OCI-LY3 (cell line): Measurements from ENCODE around the gene TBC1D4.

ENCODE experiments used
- H2AFZ ChIP-seq: fragments of 200-600, 300-600 bp; shearing (Covaris generic); 2 replicates; pipeline ENCODE4 v1.6.0; 2014; ENCODE audit warnings: antibody characterized with exemption, low read depth, low read length
- H3K27ac ChIP-seq: fragments of 200-600, 300-600 bp; sonication (generic); 2 replicates; pipeline ENCODE4 v1.5.1; 2014; ENCODE audit warnings: mild to moderate bottlenecking, low read length, moderate library complexity, mixed read lengths
- H3K27me3 ChIP-seq: fragments of 200-600, 300-600 bp; sonication (generic); 2 replicates; pipeline ENCODE4 v1.6.1; 2014; ENCODE audit warnings: low read depth, low read length, mixed read lengths
- H3K36me3 ChIP-seq: fragments of 200-600, 300-600 bp; sonication (generic); replicated peaks from 2 replicates; pipeline ENCODE3; 2014; ENCODE audit warnings: low read depth, low read length, mixed read lengths
- H3K4me1 ChIP-seq: fragments of 300-600, 200-600 bp; sonication (generic); 2 replicates; pipeline ENCODE4 v1.6.1; 2014; ENCODE audit warnings: low read length, mixed read lengths
- H3K4me2 ChIP-seq: fragments of 200-600, 300-600 bp; sonication (generic); 2 replicates; pipeline ENCODE4 v1.6.1; 2014; ENCODE audit warnings: low read length, mixed read lengths
- H3K4me3 ChIP-seq: fragments of 300-600, 200-600 bp; sonication (generic); 2 replicates; pipeline ENCODE4 v1.5.1; 2014; ENCODE audit warnings: antibody characterized with exemption, mild to moderate bottlenecking, low read length, moderate library complexity
- H3K79me2 ChIP-seq: fragments of 300-600, 200-600 bp; shearing (Covaris generic); 2 replicates; pipeline ENCODE4 v1.6.1; 2014; ENCODE audit warnings: mild to moderate bottlenecking, low read length, mixed read lengths
- H3K9ac ChIP-seq: fragments of 300-600, 200-600 bp; shearing (Covaris generic); 2 replicates; pipeline ENCODE4 v1.6.0; 2014; ENCODE audit warnings: mild to moderate bottlenecking, low read length, moderate library complexity
- H3K9me3 ChIP-seq: fragments of 200-600, 300-600 bp; shearing (Covaris generic); 2 replicates; pipeline ENCODE4 v1.6.1; 2014; ENCODE audit warnings: low read length, mixed read lengths; ENCODE audit not compliant: insufficient read depth
- H4K20me1 ChIP-seq: fragments of 200-600, 300-600 bp; sonication (generic); 2 replicates; pipeline ENCODE4 v1.6.1; 2016; ENCODE audit warnings: low read length, mixed read lengths; ENCODE audit not compliant: insufficient read depth
- EZH2phosphoT487 ChIP-seq: fragments of 200-600 bp; shearing (Covaris generic); IDR thresholded peaks from 2 replicates; pipeline ENCODE4 v1.6.1; 2018; ENCODE audit warnings: antibody characterized with exemption, mixed run types, low read depth
- TF ChIP-seq, protein P1 (sequence below): fragments of 200-600, 300-600 bp; sonication (generic); IDR thresholded peaks from 2 replicates; pipeline ENCODE4 v1.5.1; 2014; ENCODE audit warnings: antibody characterized with exemption, low read length, low read depth

Gene TBC1D4

GRCh38 chr13:75492389-75492788 is 10.4 kb upstream of the TBC1D4 start:
- Histone ChIP-seq H4K20me1 (no peaks in the 10 kb centered on the region), H3K9ac (no peak overlapping the region), H2AFZ (no peak overlapping the region), H3K79me2 (no peaks in the 10 kb centered on the region), H3K27ac (no peak overlapping the region), H3K4me1 (peaks cover 9% of the 10 kb centered on the region), H3K27me3 (peaks cover 34% of the 10 kb centered on the region), H3K36me3 (no peaks in the 10 kb centered on the region), H3K4me3 (no peak overlapping the region), H3K4me2 (no peak overlapping the region), H3K9me3 (no peaks in the 10 kb centered on the region)
- TF ChIP-seq, protein P1, sequence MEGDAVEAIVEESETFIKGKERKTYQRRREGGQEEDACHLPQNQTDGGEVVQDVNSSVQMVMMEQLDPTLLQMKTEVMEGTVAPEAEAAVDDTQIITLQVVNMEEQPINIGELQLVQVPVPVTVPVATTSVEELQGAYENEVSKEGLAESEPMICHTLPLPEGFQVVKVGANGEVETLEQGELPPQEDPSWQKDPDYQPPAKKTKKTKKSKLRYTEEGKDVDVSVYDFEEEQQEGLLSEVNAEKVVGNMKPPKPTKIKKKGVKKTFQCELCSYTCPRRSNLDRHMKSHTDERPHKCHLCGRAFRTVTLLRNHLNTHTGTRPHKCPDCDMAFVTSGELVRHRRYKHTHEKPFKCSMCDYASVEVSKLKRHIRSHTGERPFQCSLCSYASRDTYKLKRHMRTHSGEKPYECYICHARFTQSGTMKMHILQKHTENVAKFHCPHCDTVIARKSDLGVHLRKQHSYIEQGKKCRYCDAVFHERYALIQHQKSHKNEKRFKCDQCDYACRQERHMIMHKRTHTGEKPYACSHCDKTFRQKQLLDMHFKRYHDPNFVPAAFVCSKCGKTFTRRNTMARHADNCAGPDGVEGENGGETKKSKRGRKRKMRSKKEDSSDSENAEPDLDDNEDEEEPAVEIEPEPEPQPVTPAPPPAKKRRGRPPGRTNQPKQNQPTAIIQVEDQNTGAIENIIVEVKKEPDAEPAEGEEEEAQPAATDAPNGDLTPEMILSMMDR, result no peak
- no peak for TF ChIP-seq EZH2phosphoT487

- H3K9ac ChIP-seq, result no peak overlapping the region
- no peak overlapping the region for H3K4me3 ChIP-seq
- no peaks in the 10 kb centered on the region for H4K20me1 ChIP-seq
- H3K4me2 ChIP-seq, result no peak overlapping the region
- H3K79me2 ChIP-seq, result no peaks in the 10 kb centered on the region
- H3K27ac ChIP-seq, result no peak overlapping the region
- H3K4me1 ChIP-seq, result peaks cover 9% of the 10 kb centered on the region
- H3K9me3 ChIP-seq, result no peaks in the 10 kb centered on the region
- H3K27me3 ChIP-seq, result peaks cover 44% of the 10 kb centered on the region
- no peak for TF ChIP-seq EZH2phosphoT487
- TF ChIP-seq, protein P1, result no peak
- H3K36me3 ChIP-seq, result no peaks in the 10 kb centered on the region
- no peak overlapping the region for H2AFZ ChIP-seq
These were observed 9.4 kb upstream of the TBC1D4 start for GRCh38 chr13:75491376-75491775.

GRCh38 chr13:75489502-75490263 is 7.7 kb upstream of the TBC1D4 start:
- Histone ChIP-seq H3K9me3 (no peaks in the 10 kb centered on the region), H3K27me3 (peaks cover 59% of the 10 kb centered on the region), H2AFZ (no peak overlapping the region), H3K9ac (no peak overlapping the region), H3K27ac (no peak overlapping the region), H3K79me2 (no peaks in the 10 kb centered on the region), H4K20me1 (no peaks in the 10 kb centered on the region), H3K4me2 (peak overlapping the region; percentile 6; the same call in 1 of the 2 replicates), H3K4me1 (peaks cover 9% of the 10 kb centered on the region), H3K4me3 (no peak overlapping the region), H3K36me3 (no peaks in the 10 kb centered on the region)
- no peak for TF ChIP-seq EZH2phosphoT487
- TF ChIP-seq, protein P1, result no peak

DNA sequence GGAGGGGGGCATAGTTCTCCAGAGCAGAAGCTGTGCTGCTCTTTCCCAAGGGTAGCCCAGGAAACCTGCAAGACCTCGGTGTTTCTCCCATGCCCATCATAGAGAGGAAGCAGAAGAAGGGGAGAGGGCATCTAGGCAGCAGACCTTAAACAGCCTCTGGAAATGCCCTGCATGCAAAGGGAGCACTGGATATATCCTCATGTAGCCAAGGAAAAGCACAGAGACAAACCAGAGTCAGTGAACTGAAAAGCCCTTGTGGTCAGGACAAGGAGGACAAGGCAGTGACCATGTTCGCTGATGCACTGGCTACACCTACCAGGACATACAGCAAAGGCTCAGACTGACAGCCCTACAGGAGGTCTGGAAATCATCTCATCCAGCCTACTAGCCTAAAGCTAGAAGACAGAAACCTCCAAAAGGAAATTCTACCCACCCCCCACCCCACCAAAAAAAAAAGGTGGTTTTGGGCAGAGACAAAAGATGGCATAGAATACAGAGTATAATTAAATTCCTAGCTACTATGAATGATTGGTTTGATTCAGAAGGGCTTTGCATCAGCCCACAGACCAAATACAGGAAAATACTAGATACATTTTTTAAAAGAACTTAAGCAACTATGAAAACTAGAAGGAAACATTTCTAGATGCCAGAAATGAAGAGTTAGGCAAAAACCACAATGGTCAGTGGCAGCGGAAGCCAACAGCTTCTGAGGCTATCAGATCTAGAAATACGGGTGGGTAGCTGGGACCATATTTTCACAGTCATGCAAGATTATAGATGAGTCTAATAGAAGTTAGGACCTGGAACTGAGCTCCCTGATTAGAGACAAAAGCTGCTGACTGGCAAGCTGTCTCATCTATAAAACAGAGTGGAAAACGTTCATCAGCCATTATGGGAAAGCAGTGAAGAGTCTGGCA is 4.4 kb upstream of the TBC1D4 start:
- TF ChIP-seq, protein P1, result no peak
- no peak for TF ChIP-seq EZH2phosphoT487
- Histone ChIP-seq H3K4me3 (no peak overlapping the region), H4K20me1 (no peaks in the 10 kb centered on the region), H3K27me3 (peaks cover 47% of the 10 kb centered on the region), H3K36me3 (no peaks in the 10 kb centered on the region), H3K79me2 (no peaks in the 10 kb centered on the region), H3K4me2 (no peak overlapping the region), H3K9ac (no peak overlapping the region), H3K27ac (no peak overlapping the region), H3K9me3 (no peaks in the 10 kb centered on the region), H2AFZ (no peak overlapping the region), H3K4me1 (peaks cover 17% of the 10 kb centered on the region)
